GM18526 (cell line): Measurements from ENCODE around the gene ARHGAP42.

ENCODE experiments used
- POLR2A ChIP-seq: IDR thresholded peaks from 3 replicates; pipeline ENCODE4 v1.6.1; 2011; ENCODE audit not compliant: insufficient read length; ENCODE audit errors: extremely low read depth

ARHGAP42 gene

GRCh38 chr11:100790073-100790472 is 103.0 kb downstream of the ARHGAP42 start:
- TF ChIP-seq POLR2A, result no peak

- no peak for TF ChIP-seq POLR2A
Measured at GRCh38 chr11:100791103-100791502, 104.0 kb downstream of the ARHGAP42 start.

DNA sequence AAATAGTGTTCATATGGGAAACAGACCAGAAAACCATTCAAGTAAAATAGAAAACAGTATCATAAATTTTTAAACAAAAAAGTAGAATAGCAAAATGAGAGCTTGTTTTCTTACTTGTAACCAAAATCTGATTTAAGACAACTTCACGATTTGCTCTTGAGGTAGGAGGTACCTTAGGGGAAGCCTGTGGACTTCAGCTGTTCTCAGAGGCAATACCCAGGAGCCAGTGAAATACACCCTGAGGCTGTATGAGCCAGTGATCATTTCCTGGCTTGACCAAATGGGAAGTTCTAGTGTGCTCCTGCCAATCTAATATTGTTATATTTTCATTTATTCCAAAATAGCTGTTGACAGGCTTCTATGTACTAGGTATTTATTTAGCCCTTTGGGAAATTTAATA is 104.8 kb downstream of the ARHGAP42 start:
- TF ChIP-seq POLR2A, result no peak

DNA sequence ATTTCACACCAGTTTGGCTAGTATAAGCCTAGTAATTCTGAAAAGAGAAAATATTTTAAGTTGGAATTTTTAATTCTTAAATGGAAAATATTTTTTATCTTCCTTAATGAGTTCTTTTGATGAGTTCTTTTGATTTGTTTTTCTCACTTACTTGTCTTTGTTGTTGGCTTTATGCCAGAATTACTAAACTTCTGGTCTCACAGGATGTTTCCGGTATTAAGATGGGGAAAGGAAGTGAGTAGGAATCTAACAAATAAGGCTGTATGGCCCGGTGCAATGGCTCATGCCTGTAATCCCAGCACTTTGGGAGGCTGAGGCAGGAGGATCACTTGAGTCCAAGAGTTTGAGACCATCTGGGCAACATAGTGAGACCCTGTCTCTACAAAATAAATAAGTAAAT is 106.4 kb downstream of the ARHGAP42 start:
- TF ChIP-seq POLR2A, result no peak

DNA sequence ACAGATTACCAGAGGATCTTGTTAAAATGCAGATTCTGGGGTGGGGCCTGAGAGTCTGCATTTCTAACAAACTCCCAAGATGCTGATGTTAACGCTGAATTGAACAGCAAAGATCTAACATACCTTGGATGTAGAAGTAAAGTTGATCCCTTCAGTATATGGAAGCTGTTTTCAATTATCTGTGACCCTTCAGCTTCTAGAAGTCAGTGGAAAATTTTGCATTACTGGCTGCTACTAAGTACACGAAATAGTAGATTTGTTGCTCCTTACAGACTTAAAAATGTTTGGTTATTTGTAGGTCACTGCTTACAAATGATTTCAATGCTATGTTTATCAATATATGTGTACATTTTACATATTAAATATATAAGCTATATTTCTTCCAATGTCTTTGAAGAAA is 107.4 kb downstream of the ARHGAP42 start:
- no peak for TF ChIP-seq POLR2A

DNA sequence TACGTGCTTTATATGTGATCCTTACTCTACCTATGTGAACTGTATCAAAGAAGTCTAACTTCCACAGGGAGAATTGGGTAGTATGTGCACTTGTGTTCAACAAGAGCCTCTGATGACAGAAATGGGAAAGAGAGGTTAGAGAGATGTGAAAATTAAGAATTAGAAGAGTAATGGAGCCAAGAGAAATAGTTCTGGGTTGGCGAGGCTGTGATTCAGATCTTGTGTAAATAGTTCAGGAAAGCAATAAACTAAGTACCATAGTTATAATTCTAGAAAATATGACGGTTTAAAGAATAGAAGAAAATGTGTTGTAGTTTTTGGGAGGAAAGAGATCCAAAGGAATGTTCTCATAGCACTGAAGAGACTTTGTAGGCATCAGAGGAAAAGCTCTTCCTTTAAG is 112.4 kb downstream of the ARHGAP42 start:
- no peak for TF ChIP-seq POLR2A

GRCh38 chr11:100800202-100800601 is 113.1 kb downstream of the ARHGAP42 start:
- TF ChIP-seq POLR2A, result no peak

DNA sequence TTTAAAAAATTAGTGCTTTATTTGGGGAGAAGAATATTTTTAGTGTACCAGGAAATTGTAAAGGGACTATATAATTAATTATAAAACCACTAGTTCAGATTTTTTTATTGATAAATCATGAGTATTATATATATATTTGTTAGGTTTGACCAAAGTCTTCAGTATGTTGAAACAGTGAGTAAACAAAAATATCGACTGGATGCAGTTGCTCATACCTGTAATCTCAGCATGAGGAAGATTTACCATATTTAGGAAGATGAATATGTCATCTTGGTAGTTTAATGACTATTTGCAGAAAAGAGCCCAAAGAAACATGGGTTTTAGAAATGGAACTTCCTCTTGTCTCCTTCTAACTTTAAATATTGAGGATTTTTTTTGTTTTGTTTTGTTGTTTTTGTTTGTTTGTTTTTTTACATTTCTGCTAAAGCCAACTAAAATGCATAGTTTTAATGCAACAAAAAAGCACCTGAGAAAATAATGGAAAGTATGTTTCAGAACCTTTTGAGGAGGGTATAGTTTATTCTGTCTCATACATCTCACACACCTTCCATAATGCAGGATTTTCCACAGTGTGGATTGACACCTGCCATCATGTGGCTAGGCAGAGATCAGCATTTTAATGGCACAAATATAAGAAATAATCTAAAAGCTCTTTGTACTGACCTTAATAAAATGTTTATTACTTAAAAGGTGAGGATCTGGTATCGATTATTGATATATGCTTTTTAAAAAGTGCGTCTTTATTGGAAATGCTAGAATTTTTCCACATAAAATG is 114.3 kb downstream of the ARHGAP42 start:
- no peak for TF ChIP-seq POLR2A

DNA sequence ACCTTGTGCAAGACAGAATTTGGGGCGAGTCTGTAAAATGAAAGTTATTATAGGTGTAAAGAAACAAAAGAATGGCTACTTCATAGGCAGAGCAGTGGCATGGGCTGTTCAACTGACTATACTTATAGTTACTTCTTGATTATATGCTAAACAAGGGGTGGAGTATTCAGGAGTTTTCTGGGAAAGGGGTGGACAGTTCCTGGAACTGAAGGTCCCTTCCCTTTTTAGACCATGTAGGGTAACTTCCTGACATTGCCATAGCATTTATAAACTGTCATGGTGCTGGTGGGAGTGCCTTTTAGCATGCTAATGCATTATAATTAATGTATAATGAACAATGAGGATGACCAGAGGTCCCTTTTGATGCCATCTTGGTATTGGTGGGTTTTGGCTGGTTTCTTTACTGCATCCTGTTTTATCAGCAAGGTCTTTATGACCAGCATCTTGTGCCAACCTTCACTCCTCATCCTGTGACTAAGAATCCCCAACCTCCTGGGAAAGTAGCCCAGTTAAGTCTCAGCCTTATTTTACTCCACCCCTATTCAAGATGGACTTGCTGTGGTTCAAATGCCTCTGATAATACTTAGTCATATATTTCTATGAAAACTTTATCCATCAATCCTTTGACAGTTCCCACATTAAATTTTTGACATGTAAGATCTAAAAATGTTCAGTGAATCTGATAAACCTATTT is 118.6 kb downstream of the ARHGAP42 start:
- TF ChIP-seq POLR2A, result no peak

GRCh38 chr11:100806296-100806695 is 119.2 kb downstream of the ARHGAP42 start:
- TF ChIP-seq POLR2A, result no peak

GRCh38 chr11:100808904-100809491 is 121.9 kb downstream of the ARHGAP42 start:
- TF ChIP-seq POLR2A, result no peak

GRCh38 chr11:100810146-100810545 is 123.1 kb downstream of the ARHGAP42 start:
- TF ChIP-seq POLR2A, result no peak

DNA sequence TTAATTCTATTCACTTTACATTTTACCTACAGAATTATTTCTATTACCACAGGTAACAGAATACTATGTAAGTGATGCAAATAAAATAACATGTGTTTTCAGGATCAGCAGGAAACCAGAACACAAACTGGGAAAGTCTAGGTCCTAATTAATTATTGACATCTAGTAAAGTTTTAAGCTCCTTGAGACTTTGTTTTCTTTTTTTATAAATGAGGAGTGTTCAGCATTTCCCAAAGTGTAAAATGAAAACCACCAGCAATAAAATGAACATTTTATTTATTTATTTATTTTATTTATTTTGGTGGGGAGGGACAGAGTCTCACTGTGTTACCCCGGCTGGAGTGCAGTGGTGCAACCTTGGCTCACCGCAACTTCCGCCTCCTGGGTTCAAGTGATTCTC is 123.6 kb downstream of the ARHGAP42 start:
- TF ChIP-seq POLR2A, result no peak

- no peak for TF ChIP-seq POLR2A
Measured at GRCh38 chr11:100812517-100812916, 125.4 kb downstream of the ARHGAP42 start.

- no peak for TF ChIP-seq POLR2A
Measured at GRCh38 chr11:100815787-100816330, 128.8 kb downstream of the ARHGAP42 start.

DNA sequence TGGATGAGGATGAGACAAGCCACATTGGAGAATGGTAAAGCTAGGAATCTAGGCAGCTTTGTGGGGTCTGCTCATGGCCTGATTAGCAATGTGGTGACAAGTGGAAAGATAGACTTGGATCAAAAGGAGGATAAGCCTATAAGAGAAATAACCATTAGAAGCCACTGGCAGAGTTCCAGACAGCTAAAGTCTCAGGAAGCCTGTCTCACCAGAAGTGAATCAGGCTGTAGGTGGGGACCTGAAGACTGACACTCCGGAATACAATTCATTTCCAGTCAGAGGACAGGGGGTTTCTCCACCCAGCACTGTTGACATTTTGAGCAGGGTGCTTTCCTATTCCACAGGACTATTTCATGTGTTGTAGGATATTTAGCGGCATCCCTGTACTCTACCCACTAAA is 129.7 kb downstream of the ARHGAP42 start:
- no peak for TF ChIP-seq POLR2A

DNA sequence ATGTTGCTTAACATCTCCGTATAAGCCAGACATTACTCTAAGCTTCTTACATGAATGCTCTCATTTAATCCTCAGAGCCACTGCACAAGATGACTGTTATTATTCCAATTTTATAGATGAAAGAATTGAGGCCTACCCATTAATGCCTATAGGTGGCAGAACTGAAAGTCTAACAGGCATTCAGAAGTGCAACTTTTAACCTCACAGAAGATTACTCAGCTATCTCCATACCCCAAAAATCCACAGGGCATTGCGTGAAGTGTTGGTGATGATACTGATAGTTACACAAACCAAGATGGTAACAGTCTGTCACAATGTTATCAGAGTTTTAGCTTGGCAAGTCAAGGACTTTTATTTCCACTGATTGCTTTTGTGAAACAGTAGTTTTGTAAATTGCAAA is 130.5 kb downstream of the ARHGAP42 start:
- no peak for TF ChIP-seq POLR2A

GRCh38 chr11:100820621-100821020 is 133.5 kb downstream of the ARHGAP42 start:
- no peak for TF ChIP-seq POLR2A
